Uterus (tissue), 4 donors: ENCODE measurements around the gene PALD1. TPM values are rescaled to one million over a fixed set of nuclear protein-coding genes. Genes with fewer than 3 reads are reported as not detected.
A peak's percentile ranks its signal among the peaks of the same experiment; 100 is the strongest.

Experiments
- DNase-seq, 2 donors: peaks; one replicate each; pipeline ENCODE4 v3.0.0-alpha.2; 2019 to 2020
- H3K27ac ChIP-seq, 2 donors: fragments of 200-600 bp; sonication (generic); 1 replicate in 1 of 2; 2 replicates in 1 of 2; pipeline ENCODE4 v1.5.1; 2016 to 2018
- H3K27me3 ChIP-seq, 2 donors: fragments of 200-600 bp; sonication (generic); one replicate each; pipeline ENCODE4 v1.5.1; 2018 to 2019; ENCODE audit warnings: control low read depth in 1 of 2
- H3K36me3 ChIP-seq, 2 donors: fragments of 200-600 bp; sonication (generic); one replicate each; pipeline ENCODE4 v1.5.1; 2019; ENCODE audit warnings: control low read depth in 1 of 2
- H3K4me1 ChIP-seq, 2 donors: fragments of 200-600 bp; sonication (generic); one replicate each; pipeline ENCODE4 v1.5.1; 2018 to 2019; ENCODE audit warnings: control low read depth in 1 of 2
- H3K4me3 ChIP-seq, 2 donors: fragments of 200-600 bp; sonication (generic); 1 replicate in 1 of 2; 2 replicates in 1 of 2; pipeline ENCODE4 v1.5.1; 2018 to 2019; ENCODE audit warnings: mild to moderate bottlenecking in 1 of 2
- H3K9me3 ChIP-seq, 2 donors: fragments of 200-600 bp; sonication (generic); one replicate each; pipeline ENCODE4 v1.5.1; 2019; ENCODE audit warnings: control low read depth in 1 of 2
- POLR2A ChIP-seq, 2 donors: fragments of 450-650 bp; IDR thresholded peaks; one replicate each; pipeline ENCODE4 v1.6.1; 2016; ENCODE audit warnings: antibody characterized with exemption in 2 of 2, mild to moderate bottlenecking in 1 of 2, moderate library complexity in 1 of 2
- intact Hi-C: fragments of 100-400 bp; cut with DNase I; formaldehyde crosslinking; loops from one replicate; pipeline ENCODE4 v1.15.1; 2023; ENCODE audit warnings: low total_unique reads
- total RNA-seq, 4 donors: library from RNA; depleted of rRNA in 3 of 4; stranded (reverse); fragments of >200 nt in 3 of 4; gene quantifications; one replicate each; pipeline versions ENCODE4 v1.1.0 to v1.2.4, GENCODE V29; 2014 to 2023
- TF ChIP-seq, protein P1 (sequence below), 4 experiments: fragments of 200-600 bp in 2 of 4; fragments of 450-650 bp in 2 of 4; sonication (generic) in 2 of 4; IDR thresholded peaks; one replicate each; pipeline ENCODE4 v1.5.1; 2016 to 2019; ENCODE audit warnings: antibody characterized with exemption in 4 of 4, mild to moderate bottlenecking in 2 of 4, moderate library complexity in 1 of 4
- donor health status: DM: yes; HTN: yes; CAD: no.

The PALD1 gene
- total RNA-seq, 4 donors from 2014 or later, result 1.8 to 21.6 (median 10.3) TPM

DNA sequence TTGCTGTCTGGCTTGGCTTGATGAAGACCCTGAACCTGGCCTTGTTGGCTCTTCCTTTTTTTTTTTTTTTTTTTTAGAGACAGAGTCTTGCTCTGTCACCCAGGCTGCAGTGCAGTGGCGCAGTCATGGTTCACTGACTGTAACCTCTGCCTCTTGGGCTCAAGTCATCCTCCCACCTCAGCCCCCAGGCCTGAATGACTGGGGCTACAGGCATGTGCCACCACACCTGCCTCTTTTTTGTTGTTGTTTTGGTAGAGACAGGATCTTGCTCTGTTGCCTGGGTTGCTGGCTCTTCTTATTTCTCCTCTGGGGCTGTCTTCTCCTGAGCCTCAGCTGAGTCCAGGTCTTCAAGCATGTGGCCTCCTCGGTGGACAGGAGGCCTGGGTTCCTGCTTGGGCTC lies 79.3 kb downstream of the PALD1 start:
- intact Hi-C loops, result no loop called here

DNA sequence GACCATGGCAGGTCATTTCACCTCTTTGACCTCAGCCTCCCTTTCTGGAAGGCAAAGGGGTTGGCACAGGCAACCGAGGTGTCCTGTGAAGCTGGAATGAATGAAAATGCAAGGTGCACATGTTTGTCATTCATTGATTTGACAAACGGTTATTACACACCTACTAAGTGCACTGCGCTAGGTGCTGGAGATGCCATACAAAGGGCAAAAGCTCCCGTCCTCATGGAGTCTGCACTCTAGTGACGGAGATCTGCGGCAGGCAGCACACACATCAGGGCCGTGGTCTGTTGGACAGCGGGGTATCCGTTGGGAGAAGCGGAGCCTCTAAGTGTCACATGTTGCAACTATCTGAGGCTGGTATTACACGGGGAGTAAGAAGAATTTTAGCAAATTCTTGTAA lies 79.7 kb downstream of the PALD1 start:
- no peak for TF ChIP-seq POLR2A (IDR thresholded peaks at IDR 0.05)
- TF ChIP-seq, protein P1, sequence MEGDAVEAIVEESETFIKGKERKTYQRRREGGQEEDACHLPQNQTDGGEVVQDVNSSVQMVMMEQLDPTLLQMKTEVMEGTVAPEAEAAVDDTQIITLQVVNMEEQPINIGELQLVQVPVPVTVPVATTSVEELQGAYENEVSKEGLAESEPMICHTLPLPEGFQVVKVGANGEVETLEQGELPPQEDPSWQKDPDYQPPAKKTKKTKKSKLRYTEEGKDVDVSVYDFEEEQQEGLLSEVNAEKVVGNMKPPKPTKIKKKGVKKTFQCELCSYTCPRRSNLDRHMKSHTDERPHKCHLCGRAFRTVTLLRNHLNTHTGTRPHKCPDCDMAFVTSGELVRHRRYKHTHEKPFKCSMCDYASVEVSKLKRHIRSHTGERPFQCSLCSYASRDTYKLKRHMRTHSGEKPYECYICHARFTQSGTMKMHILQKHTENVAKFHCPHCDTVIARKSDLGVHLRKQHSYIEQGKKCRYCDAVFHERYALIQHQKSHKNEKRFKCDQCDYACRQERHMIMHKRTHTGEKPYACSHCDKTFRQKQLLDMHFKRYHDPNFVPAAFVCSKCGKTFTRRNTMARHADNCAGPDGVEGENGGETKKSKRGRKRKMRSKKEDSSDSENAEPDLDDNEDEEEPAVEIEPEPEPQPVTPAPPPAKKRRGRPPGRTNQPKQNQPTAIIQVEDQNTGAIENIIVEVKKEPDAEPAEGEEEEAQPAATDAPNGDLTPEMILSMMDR (IDR thresholded peaks at IDR 0.05), result no peak
- H3K27me3 ChIP-seq, result no peaks in the 10 kb centered on the region
- intact Hi-C loops, result no loop called here
- H3K27ac ChIP-seq, result no peak overlapping the region
- no peaks in the 10 kb centered on the region for H3K36me3 ChIP-seq
- no peak overlapping the region for H3K4me3 ChIP-seq
- H3K9me3 ChIP-seq, result no peaks in the 10 kb centered on the region
- peaks cover 0 to 5% of the 10 kb centered on the region in 2 donors for H3K4me1 ChIP-seq
- no peak for DNase-seq

More for the DNA sequence above, 79.3 kb downstream of the PALD1 start:
- H3K27ac ChIP-seq, result no peak overlapping the region
- H3K4me1 ChIP-seq, result peaks cover 0 to 5% of the 10 kb centered on the region in 2 donors
- no peaks in the 10 kb centered on the region for H3K27me3 ChIP-seq
- TF ChIP-seq, protein P1 (IDR thresholded peaks at IDR 0.05), result no peak
- no peak for TF ChIP-seq POLR2A (IDR thresholded peaks at IDR 0.05)
- H3K9me3 ChIP-seq, result no peaks in the 10 kb centered on the region
- H3K4me3 ChIP-seq, result no peak overlapping the region
- no peak for DNase-seq
- no peaks in the 10 kb centered on the region for H3K36me3 ChIP-seq

DNA sequence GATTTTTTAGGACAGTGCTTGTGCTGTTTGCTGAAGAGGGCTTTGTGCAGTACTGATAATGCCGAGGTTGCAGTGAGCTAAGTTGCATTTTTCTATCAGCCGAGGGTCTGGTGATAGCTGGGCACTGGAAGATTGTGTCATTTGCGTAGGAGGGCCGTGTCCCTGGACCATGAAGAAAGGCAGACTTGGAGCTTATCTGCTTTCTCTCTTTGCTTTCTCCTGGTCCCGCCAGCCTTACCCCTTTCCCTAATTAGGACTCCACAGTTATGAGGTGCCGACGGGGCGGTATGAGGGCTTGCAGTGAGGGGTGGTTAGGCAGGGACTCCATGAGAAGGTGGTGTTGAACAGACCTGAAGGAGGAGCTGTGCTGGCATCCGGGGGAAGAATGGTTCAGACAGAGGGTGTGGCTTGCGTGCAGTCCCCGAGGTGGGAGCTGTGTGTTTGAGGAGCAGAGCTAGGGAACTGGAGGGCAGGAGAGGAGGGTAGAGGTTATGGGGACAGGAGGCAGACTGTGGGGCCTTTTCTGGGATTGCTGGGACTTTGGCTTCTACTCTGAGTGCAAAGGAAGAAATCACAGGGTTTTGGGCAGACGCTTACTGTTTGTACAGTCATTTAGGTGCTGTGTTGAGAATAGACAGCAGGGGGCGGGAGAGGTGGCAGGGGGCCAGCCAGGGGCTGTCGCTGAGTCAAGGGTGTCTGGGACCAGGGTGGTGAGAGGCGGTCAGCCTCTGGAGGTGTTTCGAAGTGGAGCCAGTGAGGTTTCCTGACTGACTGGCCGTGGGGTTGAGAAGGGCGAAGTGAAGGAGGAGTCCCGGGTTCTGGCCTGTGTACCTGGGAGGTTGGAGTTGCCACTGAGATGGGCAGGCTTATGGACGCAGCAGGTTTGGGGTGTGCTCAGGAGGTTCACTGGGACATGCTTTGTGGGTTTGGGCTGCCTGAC lies 80.6 kb downstream of the PALD1 start:
- Histone ChIP-seq H3K4me3 (no peak overlapping the region), H3K27ac (no peak overlapping the region), H3K9me3 (no peaks in the 10 kb centered on the region), H3K4me1 (peaks cover 0 to 5% of the 10 kb centered on the region in 2 donors), H3K36me3 (no peaks in the 10 kb centered on the region), H3K27me3 (no peaks in the 10 kb centered on the region)
- TF ChIP-seq, protein P1 (IDR thresholded peaks at IDR 0.05), result peak in 3 of 4 experiments; percentile 33 to 37 (median 36)
- no peak for TF ChIP-seq POLR2A (IDR thresholded peaks at IDR 0.05)
- intact Hi-C loops, result no loop called here
- DNase-seq, result peak in 1 of 2 donors; percentile 36

DNA sequence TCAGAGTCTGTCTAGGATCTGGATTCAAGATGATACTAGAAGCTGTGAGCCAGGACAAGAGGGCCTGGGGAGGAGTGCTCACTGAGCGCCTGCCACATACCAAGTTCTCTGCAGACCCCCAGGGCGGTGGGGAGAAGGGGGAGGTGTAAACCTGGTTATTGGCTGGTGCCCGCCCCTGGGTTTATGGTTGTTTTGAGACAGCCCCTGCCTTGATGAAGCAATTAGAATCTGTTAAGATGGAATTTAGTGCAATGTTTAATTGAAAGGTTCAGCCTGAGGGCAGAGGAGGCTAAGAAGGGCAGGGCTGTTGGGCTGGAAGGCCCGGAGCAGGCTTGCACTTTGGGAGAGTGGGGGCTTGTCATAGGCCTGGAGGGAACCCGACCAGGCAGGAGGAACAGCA lies 81.3 kb downstream of the PALD1 start:
- H3K27me3 ChIP-seq, result no peaks in the 10 kb centered on the region
- H3K9me3 ChIP-seq, result no peaks in the 10 kb centered on the region
- no peak for DNase-seq
- peaks cover 0 to 5% of the 10 kb centered on the region in 2 donors for H3K4me1 ChIP-seq
- no peak overlapping the region for H3K27ac ChIP-seq
- intact Hi-C loops, result no loop called here
- H3K4me3 ChIP-seq, result no peak overlapping the region
- no peaks in the 10 kb centered on the region for H3K36me3 ChIP-seq
- TF ChIP-seq, protein P1 (IDR thresholded peaks at IDR 0.05), result no peak
- TF ChIP-seq POLR2A (IDR thresholded peaks at IDR 0.05), result no peak

DNA sequence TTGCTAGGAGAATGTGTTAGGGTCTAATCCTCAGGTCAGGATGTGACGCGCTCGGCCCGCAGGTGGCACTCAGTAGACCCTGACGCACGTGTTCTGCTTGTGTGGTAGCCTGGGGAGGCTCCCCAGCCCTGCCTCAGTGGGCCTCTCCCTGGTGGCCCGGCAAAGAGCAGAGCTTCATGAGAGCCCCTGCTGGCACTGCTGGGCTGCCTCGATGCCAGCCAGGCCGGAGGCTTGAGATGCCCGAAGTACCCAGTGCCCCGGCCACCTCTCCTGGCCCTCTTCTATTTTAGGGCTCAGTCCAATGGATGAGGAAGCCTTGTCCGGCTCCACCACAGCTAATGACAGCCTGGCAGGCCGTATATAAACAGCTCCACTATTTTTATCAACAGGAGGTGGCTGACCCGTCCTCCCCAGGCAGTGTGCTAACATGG lies 82.0 kb downstream of the PALD1 start:
- peaks cover 0 to 5% of the 10 kb centered on the region in 2 donors for H3K4me1 ChIP-seq
- peak in 1 of 2 donors; percentile 8 for DNase-seq
- no peaks in the 10 kb centered on the region for H3K36me3 ChIP-seq
- no peaks in the 10 kb centered on the region for H3K9me3 ChIP-seq
- no peak overlapping the region for H3K4me3 ChIP-seq
- intact Hi-C loops, result no loop called here
- TF ChIP-seq, protein P1 (IDR thresholded peaks at IDR 0.05), result no peak
- no peak for TF ChIP-seq POLR2A (IDR thresholded peaks at IDR 0.05)
- H3K27me3 ChIP-seq, result no peaks in the 10 kb centered on the region
- H3K27ac ChIP-seq, result no peak overlapping the region
